ENCODE data around the gene ATP6V1F. TPM values are rescaled to one million over a fixed set of nuclear protein-coding genes. Genes with fewer than 3 reads are reported as not detected.

The ATP6V1F gene
- total and polyA plus RNA-seq, 10 donors: 78.3 to 285 (median 91.5) TPM

GRCh38 chr7:128885370-128886187 lies 22.9 kb downstream of the ATP6V1F start:
- DNase-seq: peak; percentile 40
- Histone ChIP-seq H3K9me3 (no peaks in the 10 kb centered on the region), H3K4me1 (peaks cover 0 to 16% (median 6%) of the 10 kb centered on the region in 6 donors), H3K27me3 (replicated peaks in 1 of 7) (peaks cover 0 to 46% (median under 1%) of the 10 kb centered on the region in 7 donors), H3K36me3 (no peaks in the 10 kb centered on the region), H3K4me3 (no peak overlapping the region), H3K27ac (no peak overlapping the region)
- no peak for TF ChIP-seq POLR2A (IDR thresholded peaks at IDR 0.05)
- no peak for TF ChIP-seq POLR2AphosphoS5 (IDR thresholded peaks at IDR 0.05)
- TF ChIP-seq CTCF (IDR thresholded peaks at IDR 0.05 in 8 of 11, conservative IDR thresholded peaks at IDR 0.05 in 3 of 11): no peak
- WGBS, 5 donors: 90 to 93% (median 91%) methylated on average over 6 to 10 of the region's 10 CpGs
- intact Hi-C loops (cut with DNase I; ENCODE audit: low total_unique reads): loop anchor here (10.0 kb wide), 1 partner anchor 271 kb away; no protein-coding TSS in a partner anchor

- intact Hi-C loops (cut with DNase I; ENCODE audit: low total_unique reads): loop anchor here (10.0 kb wide), 1 partner anchor 272 kb away; no protein-coding TSS in a partner anchor
- H3K27me3 ChIP-seq (replicated peaks in 1 of 7): peaks cover 0 to 56% (median 10%) of the 10 kb centered on the region in 7 donors
- DNase-seq: peak; percentile 70
- H3K4me1 ChIP-seq: peaks cover 0 to 26% (median 13%) of the 10 kb centered on the region in 6 donors
- no peaks in the 10 kb centered on the region for H3K9me3 ChIP-seq
- 55 to 64% (median 59%) methylated on average over 9 to 14 of the region's 14 CpGs for WGBS, 5 donors
- no peak overlapping the region for H3K4me3 ChIP-seq
- TF ChIP-seq POLR2A (IDR thresholded peaks at IDR 0.05) (no peak), POLR2AphosphoS5 (IDR thresholded peaks at IDR 0.05) (no peak), CTCF (IDR thresholded peaks at IDR 0.05 in 8 of 11, conservative IDR thresholded peaks at IDR 0.05 in 3 of 11) (no peak)
- no peak overlapping the region for H3K27ac ChIP-seq
- H3K36me3 ChIP-seq: no peaks in the 10 kb centered on the region
Measured at GRCh38 chr7:128886391-128887168, 23.9 kb downstream of the ATP6V1F start.

- no peaks in the 10 kb centered on the region for H3K9me3 ChIP-seq
- TF ChIP-seq POLR2A (IDR thresholded peaks at IDR 0.05) (no peak), CTCF (IDR thresholded peaks at IDR 0.05 in 8 of 11, conservative IDR thresholded peaks at IDR 0.05 in 3 of 11) (no peak), POLR2AphosphoS5 (IDR thresholded peaks at IDR 0.05) (no peak)
- peaks cover 0 to 63% (median 13%) of the 10 kb centered on the region in 7 donors for H3K27me3 ChIP-seq (replicated peaks in 1 of 7)
- intact Hi-C loops (cut with DNase I; ENCODE audit: low total_unique reads): loop anchor here (10.0 kb wide), 1 partner anchor 273 kb away; no protein-coding TSS in a partner anchor
- no peak overlapping the region for H3K27ac ChIP-seq
- DNase-seq: no peak
- H3K4me3 ChIP-seq: no peak overlapping the region
- no peaks in the 10 kb centered on the region for H3K36me3 ChIP-seq
- 81 to 91% (median 85%) methylated on average over 7 of the region's 7 CpGs for WGBS, 5 donors
- H3K4me1 ChIP-seq: peaks cover 0 to 26% (median 13%) of the 10 kb centered on the region in 6 donors
Measured at GRCh38 chr7:128887169-128888038, 24.7 kb downstream of the ATP6V1F start.

All from spleen (tissue), 11 donors.